Activated naive CD4-positive, alpha-beta T cell treated with anti-CD3 and anti-CD28 coated beads, Interleukin-2, amount 10 ng/mL, durations not matched to agents 7 days and 5 days (primary cell): ENCODE measurements around the gene RIOX2.

Source experiments
- CTCF ChIA-PET: fragments of 350-600 bp; sonication (Branson Sonifier 250); formaldehyde crosslinking; loops from one replicate; lab custom pipeline; 2021; ENCODE audit warnings: antibody characterized with exemption; lab: Charles Lee
- DNase-seq: peaks from one replicate; pipeline ENCODE4 v3.0.0-alpha.2; 2020
- H3K27ac Mint-ChIP-seq: one replicate; pipeline ENCODE4 v1.8.0; 2021; ENCODE audit warnings: mild to moderate bottlenecking, moderate library complexity, mixed read lengths
- H3K27me3 Mint-ChIP-seq: one replicate; pipeline ENCODE4 v1.8.0; 2021; ENCODE audit warnings: mild to moderate bottlenecking, mixed read lengths
- H3K36me3 Mint-ChIP-seq: one replicate; pipeline ENCODE4 v1.8.0; 2021; ENCODE audit warnings: mixed read lengths
- H3K4me1 Mint-ChIP-seq: one replicate; pipeline ENCODE4 v1.8.0; 2021; ENCODE audit warnings: mixed read lengths
- H3K4me3 Mint-ChIP-seq: one replicate; pipeline ENCODE4 v1.8.0; 2021; ENCODE audit warnings: mild to moderate bottlenecking, moderate library complexity, mixed read lengths
- H3K9me3 Mint-ChIP-seq: one replicate; pipeline ENCODE4 v1.8.0; 2021; ENCODE audit warnings: mixed read lengths

Gene RIOX2

GRCh38 chr3:97957617-97958311 is 14.5 kb downstream of the RIOX2 start:
- Mint-ChIP-seq H3K4me1 (peaks cover 15% of the 10 kb centered on the region), H3K4me3 (no peak overlapping the region), H3K36me3 (peaks cover 49% of the 10 kb centered on the region), H3K27ac (no peak overlapping the region), H3K27me3 (no peaks in the 10 kb centered on the region), H3K9me3 (no peaks in the 10 kb centered on the region)
- CTCF ChIA-PET = interaction anchor here (2.0 kb wide), 1 partner anchor 64 kb away, joined by 5 read pairs; no protein-coding TSS in a partner anchor
- DNase-seq = no peak

- Mint-ChIP-seq H3K9me3 (no peaks in the 10 kb centered on the region), H3K4me3 (no peak overlapping the region), H3K27ac (no peak overlapping the region), H3K27me3 (no peaks in the 10 kb centered on the region), H3K36me3 (peaks cover 54% of the 10 kb centered on the region), H3K4me1 (peaks cover 5% of the 10 kb centered on the region)
- no peak for DNase-seq
- CTCF ChIA-PET = interaction anchor here (0.6 to 4.5 kb wide), 4 partner anchors 24 to 82 kb away, joined by 3 to 40 read pairs (median 4); no protein-coding TSS in a partner anchor
Observed at GRCh38 chr3:97956051-97956450, 16.2 kb downstream of the RIOX2 start.

GRCh38 chr3:97954228-97954827 is 17.9 kb downstream of the RIOX2 start:
- Mint-ChIP-seq H3K4me3 (no peak overlapping the region), H3K9me3 (no peaks in the 10 kb centered on the region), H3K27ac (no peak overlapping the region), H3K36me3 (peaks cover 65% of the 10 kb centered on the region), H3K4me1 (peaks cover 5% of the 10 kb centered on the region), H3K27me3 (no peaks in the 10 kb centered on the region)
- no peak for DNase-seq
- CTCF ChIA-PET = interaction anchor here (1.0 to 4.5 kb wide), 3 partner anchors 14 to 68 kb away, joined by 4 to 40 read pairs (median 11); no protein-coding TSS in a partner anchor

- Mint-ChIP-seq H3K36me3 (peaks cover 66% of the 10 kb centered on the region), H3K27ac (no peak overlapping the region), H3K27me3 (no peaks in the 10 kb centered on the region), H3K9me3 (no peaks in the 10 kb centered on the region), H3K4me3 (no peak overlapping the region), H3K4me1 (peaks cover 5% of the 10 kb centered on the region)
- DNase-seq = no peak
- CTCF ChIA-PET = interaction anchor here (1.9 to 4.5 kb wide), 2 partner anchors 70 to 131 kb away, joined by 4 to 40 read pairs; partner anchors contain the start of gene CRYBG3
Observed at GRCh38 chr3:97952872-97953271, 19.4 kb downstream of the RIOX2 start.

GRCh38 chr3:97952280-97952679 is 20.0 kb downstream of the RIOX2 start:
- no peaks in the 10 kb centered on the region for H3K27me3 Mint-ChIP-seq
- no peak overlapping the region for H3K4me3 Mint-ChIP-seq
- H3K9me3 Mint-ChIP-seq = no peaks in the 10 kb centered on the region
- no peak for DNase-seq
- CTCF ChIA-PET = interaction anchor here (1.9 to 4.5 kb wide), 2 partner anchors 70 to 131 kb away, joined by 4 to 40 read pairs; partner anchors contain the start of gene CRYBG3
- H3K4me1 Mint-ChIP-seq = peaks cover 5% of the 10 kb centered on the region
- peak overlapping the region; percentile 20 for H3K27ac Mint-ChIP-seq
- peaks cover 67% of the 10 kb centered on the region for H3K36me3 Mint-ChIP-seq

- Mint-ChIP-seq H3K27ac (no peak overlapping the region), H3K4me1 (peaks cover 4% of the 10 kb centered on the region), H3K4me3 (no peak overlapping the region), H3K36me3 (peaks cover 76% of the 10 kb centered on the region), H3K27me3 (no peaks in the 10 kb centered on the region), H3K9me3 (no peaks in the 10 kb centered on the region)
- CTCF ChIA-PET = interaction anchor here (0.6 to 1.5 kb wide), 6 partner anchors 17 to 158 kb away, joined by 3 to 5 read pairs (median 3); no protein-coding TSS in a partner anchor
- DNase-seq = no peak
Observed at GRCh38 chr3:97950360-97950759, 21.9 kb downstream of the RIOX2 start.

- no peaks in the 10 kb centered on the region for H3K27me3 Mint-ChIP-seq
- H3K9me3 Mint-ChIP-seq = no peaks in the 10 kb centered on the region
- peaks cover 75% of the 10 kb centered on the region for H3K36me3 Mint-ChIP-seq
- H3K4me1 Mint-ChIP-seq = no peaks in the 10 kb centered on the region
- no peak for DNase-seq
- CTCF ChIA-PET = interaction anchor here (0.6 to 1.5 kb wide), 6 partner anchors 17 to 157 kb away, joined by 3 to 5 read pairs (median 3); no protein-coding TSS in a partner anchor
- H3K27ac Mint-ChIP-seq = peak overlapping the region; percentile 66
- H3K4me3 Mint-ChIP-seq = no peak overlapping the region
Observed at GRCh38 chr3:97949743-97950142, 22.5 kb downstream of the RIOX2 start.

- Mint-ChIP-seq H3K27me3 (no peaks in the 10 kb centered on the region), H3K36me3 (peaks cover 69% of the 10 kb centered on the region), H3K4me3 (no peak overlapping the region), H3K4me1 (no peaks in the 10 kb centered on the region), H3K9me3 (no peaks in the 10 kb centered on the region), H3K27ac (no peak overlapping the region)
- DNase-seq = no peak
- CTCF ChIA-PET = interaction anchor here (1.4 kb wide), 1 partner anchor 18 kb away, joined by 3 read pairs; no protein-coding TSS in a partner anchor
Observed at GRCh38 chr3:97949110-97949485, 23.1 kb downstream of the RIOX2 start.

GRCh38 chr3:97948351-97949109 is 23.7 kb downstream of the RIOX2 start:
- H3K4me1 Mint-ChIP-seq = no peaks in the 10 kb centered on the region
- H3K36me3 Mint-ChIP-seq = peaks cover 73% of the 10 kb centered on the region
- no peaks in the 10 kb centered on the region for H3K27me3 Mint-ChIP-seq
- H3K27ac Mint-ChIP-seq = no peak overlapping the region
- H3K4me3 Mint-ChIP-seq = no peak overlapping the region
- no peak for DNase-seq
- CTCF ChIA-PET = no interaction called here
- no peaks in the 10 kb centered on the region for H3K9me3 Mint-ChIP-seq

- peaks cover 47% of the 10 kb centered on the region for H3K36me3 Mint-ChIP-seq
- no peak for DNase-seq
Observed at GRCh38 chr3:97942801-97943546, 29.3 kb downstream of the RIOX2 start.

GRCh38 chr3:97940034-97940433 is 32.2 kb downstream of the RIOX2 start:
- Mint-ChIP-seq H3K4me3 (no peak overlapping the region), H3K27me3 (no peaks in the 10 kb centered on the region), H3K36me3 (peaks cover 35% of the 10 kb centered on the region), H3K9me3 (no peaks in the 10 kb centered on the region), H3K4me1 (no peaks in the 10 kb centered on the region), H3K27ac (no peak overlapping the region)
- no peak for DNase-seq
- CTCF ChIA-PET = interaction anchor here (0.8 to 2.8 kb wide), 3 partner anchors 81 to 148 kb away, joined by 3 to 13 read pairs (median 4); no protein-coding TSS in a partner anchor

More at GRCh38 chr3:97942801-97943546, 29.3 kb downstream of the RIOX2 start:
- H3K27me3 Mint-ChIP-seq = no peaks in the 10 kb centered on the region
- no peaks in the 10 kb centered on the region for H3K9me3 Mint-ChIP-seq
- H3K27ac Mint-ChIP-seq = no peak overlapping the region
- H3K4me3 Mint-ChIP-seq = no peak overlapping the region
- CTCF ChIA-PET = interaction anchor here (1.3 kb wide), 1 partner anchor 78 kb away, joined by 3 read pairs; no protein-coding TSS in a partner anchor
- no peaks in the 10 kb centered on the region for H3K4me1 Mint-ChIP-seq

GRCh38 chr3:97939401-97939800 is 32.8 kb downstream of the RIOX2 start:
- Mint-ChIP-seq H3K9me3 (no peaks in the 10 kb centered on the region), H3K27me3 (no peaks in the 10 kb centered on the region), H3K4me3 (no peak overlapping the region), H3K27ac (no peak overlapping the region), H3K4me1 (no peaks in the 10 kb centered on the region), H3K36me3 (peaks cover 34% of the 10 kb centered on the region)
- CTCF ChIA-PET = interaction anchor here (0.6 to 0.7 kb wide), 2 partner anchors 19 to 211 kb away, joined by 3 read pairs; no protein-coding TSS in a partner anchor
- no peak for DNase-seq

GRCh38 chr3:97938444-97938843 is 33.8 kb downstream of the RIOX2 start:
- no peaks in the 10 kb centered on the region for H3K9me3 Mint-ChIP-seq
- no peak for DNase-seq

More at GRCh38 chr3:97938444-97938843, 33.8 kb downstream of the RIOX2 start:
- H3K27ac Mint-ChIP-seq = no peak overlapping the region
- no peaks in the 10 kb centered on the region for H3K4me1 Mint-ChIP-seq
- H3K36me3 Mint-ChIP-seq = peaks cover 28% of the 10 kb centered on the region
- no peak overlapping the region for H3K4me3 Mint-ChIP-seq
- no peaks in the 10 kb centered on the region for H3K27me3 Mint-ChIP-seq
- CTCF ChIA-PET = interaction anchor here (1.2 kb wide), 1 partner anchor 145 kb away, joined by 3 read pairs; no protein-coding TSS in a partner anchor
